ENCODE results near the gene TNFAIP3. TPM values are rescaled to one million over a fixed set of nuclear protein-coding genes. Genes with fewer than 3 reads are reported as not detected.
A peak's percentile ranks its signal among the peaks of the same experiment; 100 is the strongest.

Gene TNFAIP3
- total RNA-seq, 2 donors from 2014 or later, result 4,032 to 4,607 TPM

- H3K36me3 Mint-ChIP-seq (ENCODE audit: low read depth), result peaks cover 2% of the 10 kb centered on the region
- no peak for ATAC-seq
Observed at GRCh38 chr6:137910843-137911456, 43.9 kb downstream of the TNFAIP3 start.

GRCh38 chr6:137911675-137912191 lies 44.7 kb downstream of the TNFAIP3 start:
- ATAC-seq (no peak), DNase-seq (no peak)
- Mint-ChIP-seq H3K27me3 (peaks cover 20% of the 10 kb centered on the region), H3K4me3 (no peak overlapping the region), H3K27ac (no peak overlapping the region), H3K36me3 (ENCODE audit: low read depth) (peaks cover 2% of the 10 kb centered on the region), H3K4me1 (peaks cover 19% of the 10 kb centered on the region)
- no peaks in the 10 kb centered on the region for H3K9me3 ChIP-seq (ENCODE audit: control insufficient read depth, low read length, poor library complexity, severe bottlenecking)

More at GRCh38 chr6:137910843-137911456, 43.9 kb downstream of the TNFAIP3 start:
- no peak overlapping the region for H3K4me3 Mint-ChIP-seq
- no peak for DNase-seq
- no peaks in the 10 kb centered on the region for H3K9me3 ChIP-seq (ENCODE audit: control insufficient read depth, low read length, poor library complexity, severe bottlenecking)
- H3K27me3 Mint-ChIP-seq, result peaks cover 20% of the 10 kb centered on the region
- H3K27ac Mint-ChIP-seq, result no peak overlapping the region
- peaks cover 19% of the 10 kb centered on the region for H3K4me1 Mint-ChIP-seq

- ATAC-seq, result no peak
- Mint-ChIP-seq H3K27ac (no peak overlapping the region), H3K36me3 (ENCODE audit: low read depth) (peaks cover 2% of the 10 kb centered on the region)
Observed at GRCh38 chr6:137912813-137913212, 45.8 kb downstream of the TNFAIP3 start.

GRCh38 chr6:137913434-137913833 lies 46.4 kb downstream of the TNFAIP3 start:
- Mint-ChIP-seq H3K4me3 (no peak overlapping the region), H3K4me1 (peaks cover 19% of the 10 kb centered on the region), H3K27ac (no peak overlapping the region), H3K27me3 (peaks cover 19% of the 10 kb centered on the region), H3K36me3 (ENCODE audit: low read depth) (peaks cover 2% of the 10 kb centered on the region)
- ATAC-seq, result no peak
- no peaks in the 10 kb centered on the region for H3K9me3 ChIP-seq (ENCODE audit: control insufficient read depth, low read length, poor library complexity, severe bottlenecking)
- no peak for DNase-seq

More at GRCh38 chr6:137912813-137913212, 45.8 kb downstream of the TNFAIP3 start:
- peaks cover 20% of the 10 kb centered on the region for H3K27me3 Mint-ChIP-seq
- no peak for DNase-seq
- peaks cover 19% of the 10 kb centered on the region for H3K4me1 Mint-ChIP-seq
- H3K4me3 Mint-ChIP-seq, result no peak overlapping the region
- H3K9me3 ChIP-seq (ENCODE audit: control insufficient read depth, low read length, poor library complexity, severe bottlenecking), result no peaks in the 10 kb centered on the region

- Mint-ChIP-seq H3K27me3 (peaks cover 13% of the 10 kb centered on the region), H3K27ac (no peak overlapping the region), H3K36me3 (ENCODE audit: low read depth) (peaks cover 2% of the 10 kb centered on the region), H3K4me1 (peaks cover 16% of the 10 kb centered on the region), H3K4me3 (no peak overlapping the region)
- ATAC-seq (no peak), DNase-seq (no peak)
- H3K9me3 ChIP-seq (ENCODE audit: control insufficient read depth, low read length, poor library complexity, severe bottlenecking), result no peaks in the 10 kb centered on the region
Observed at GRCh38 chr6:137913996-137914529, 47.0 kb downstream of the TNFAIP3 start.

GRCh38 chr6:137914530-137915193 lies 47.6 kb downstream of the TNFAIP3 start:
- no peaks in the 10 kb centered on the region for H3K9me3 ChIP-seq (ENCODE audit: control insufficient read depth, low read length, poor library complexity, severe bottlenecking)
- Mint-ChIP-seq H3K27ac (no peak overlapping the region), H3K4me1 (peaks cover 11% of the 10 kb centered on the region), H3K4me3 (no peak overlapping the region), H3K27me3 (peaks cover 7% of the 10 kb centered on the region), H3K36me3 (ENCODE audit: low read depth) (peaks cover 2% of the 10 kb centered on the region)
- DNase-seq, result no peak
- no peak for ATAC-seq

- Mint-ChIP-seq H3K4me3 (no peak overlapping the region), H3K36me3 (ENCODE audit: low read depth) (peaks cover 2% of the 10 kb centered on the region), H3K27ac (no peak overlapping the region), H3K4me1 (peaks cover 9% of the 10 kb centered on the region), H3K27me3 (peaks cover 5% of the 10 kb centered on the region)
- DNase-seq (no peak), ATAC-seq (no peak)
- H3K9me3 ChIP-seq (ENCODE audit: control insufficient read depth, low read length, poor library complexity, severe bottlenecking), result no peaks in the 10 kb centered on the region
Observed at GRCh38 chr6:137915790-137916189, 48.7 kb downstream of the TNFAIP3 start.

- Mint-ChIP-seq H3K27ac (no peak overlapping the region), H3K27me3 (no peaks in the 10 kb centered on the region), H3K4me3 (no peak overlapping the region), H3K4me1 (peaks cover 3% of the 10 kb centered on the region), H3K36me3 (ENCODE audit: low read depth) (peaks cover 2% of the 10 kb centered on the region)
- DNase-seq (no peak), ATAC-seq (no peak)
- no peaks in the 10 kb centered on the region for H3K9me3 ChIP-seq (ENCODE audit: control insufficient read depth, low read length, poor library complexity, severe bottlenecking)
Observed at GRCh38 chr6:137917551-137918325, 50.7 kb downstream of the TNFAIP3 start.

- H3K4me1 Mint-ChIP-seq, result peaks cover 6% of the 10 kb centered on the region
- H3K4me3 Mint-ChIP-seq, result no peak overlapping the region
- H3K36me3 Mint-ChIP-seq (ENCODE audit: low read depth), result peaks cover 2% of the 10 kb centered on the region
- no peak for ATAC-seq
- no peaks in the 10 kb centered on the region for H3K9me3 ChIP-seq (ENCODE audit: control insufficient read depth, low read length, poor library complexity, severe bottlenecking)
- no peak overlapping the region for H3K27ac Mint-ChIP-seq
- H3K27me3 Mint-ChIP-seq, result no peaks in the 10 kb centered on the region
- DNase-seq, result no peak
Observed at GRCh38 chr6:137919502-137919823, 52.4 kb downstream of the TNFAIP3 start.

GRCh38 chr6:137919837-137920730 lies 53.0 kb downstream of the TNFAIP3 start:
- peak; percentile 33 for ATAC-seq
- peaks cover under 1% of the 10 kb centered on the region for H3K36me3 Mint-ChIP-seq (ENCODE audit: low read depth)
- no peak overlapping the region for H3K27ac Mint-ChIP-seq
- no peaks in the 10 kb centered on the region for H3K27me3 Mint-ChIP-seq
- no peaks in the 10 kb centered on the region for H3K9me3 ChIP-seq (ENCODE audit: control insufficient read depth, low read length, poor library complexity, severe bottlenecking)
- no peak for DNase-seq
- H3K4me3 Mint-ChIP-seq, result no peak overlapping the region
- H3K4me1 Mint-ChIP-seq, result peaks cover 7% of the 10 kb centered on the region

GRCh38 chr6:137921823-137922222 lies 54.8 kb downstream of the TNFAIP3 start:
- no peak for ATAC-seq
- H3K36me3 Mint-ChIP-seq (ENCODE audit: low read depth), result no peaks in the 10 kb centered on the region
- DNase-seq, result no peak
- H3K27ac Mint-ChIP-seq, result no peak overlapping the region
- H3K27me3 Mint-ChIP-seq, result no peaks in the 10 kb centered on the region
- peaks cover 14% of the 10 kb centered on the region for H3K4me1 Mint-ChIP-seq
- H3K4me3 Mint-ChIP-seq, result no peak overlapping the region
- H3K9me3 ChIP-seq (ENCODE audit: control insufficient read depth, low read length, poor library complexity, severe bottlenecking), result no peaks in the 10 kb centered on the region

- ATAC-seq, result no peak
- Mint-ChIP-seq H3K4me3 (no peak overlapping the region), H3K27me3 (no peaks in the 10 kb centered on the region), H3K4me1 (peaks cover 31% of the 10 kb centered on the region), H3K27ac (no peak overlapping the region), H3K36me3 (ENCODE audit: low read depth) (no peaks in the 10 kb centered on the region)
- no peak for DNase-seq
- H3K9me3 ChIP-seq (ENCODE audit: control insufficient read depth, low read length, poor library complexity, severe bottlenecking), result no peaks in the 10 kb centered on the region
Observed at GRCh38 chr6:137923866-137924653, 57.0 kb downstream of the TNFAIP3 start.
